ENCODE data around the gene TBC1D8.

- TF ChIP-seq CTCF (IDR thresholded peaks at IDR 0.05) (no peak), EZH2 (IDR thresholded peaks at IDR 0.05; ENCODE audit: borderline replicate concordance, insufficient read depth, low read depth, low read length, poor library complexity, severe bottlenecking) (no peak)
These were observed 34.8 kb downstream of the TBC1D8 start for GRCh38 chr2:101116348-101116747.

Measured in B cell (primary cell).